K562 (cell line): Measurements from ENCODE around the gene NSRP1.

ENCODE experiments used
- GATAD2B ChIP-seq: fragments of 450-650 bp; IDR thresholded peaks from 2 replicates; pipeline ENCODE4 v1.6.1; 2017; ENCODE audit warnings: mild to moderate bottlenecking, borderline replicate concordance
- HNRNPUL1 ChIP-seq: fragments of 200-400 bp; formaldehyde crosslinking; IDR thresholded peaks from 2 replicates; pipeline ENCODE4 v1.6.1; 2017; ENCODE audit warnings: low read length
- KHSRP ChIP-seq: fragments of 450-650 bp; IDR thresholded peaks from 2 replicates; pipeline ENCODE4 v1.6.1; 2017
- MTA1 ChIP-seq: fragments of 450-650 bp; IDR thresholded peaks from 2 replicates; pipeline ENCODE4 v1.6.1; 2017; ENCODE audit warnings: borderline replicate concordance
- SP2 ChIP-seq: IDR thresholded peaks from 2 replicates; pipeline ENCODE4 v1.6.1; 2011; ENCODE audit warnings: mild to moderate bottlenecking, low read depth, low read length, moderate library complexity; ENCODE audit not compliant: poor library complexity, severe bottlenecking; ENCODE audit errors: extremely low read depth
- ZNF24 ChIP-seq: fragments of 450-650 bp; IDR thresholded peaks from 2 replicates; pipeline ENCODE4 v1.6.1; 2016

DNA sequence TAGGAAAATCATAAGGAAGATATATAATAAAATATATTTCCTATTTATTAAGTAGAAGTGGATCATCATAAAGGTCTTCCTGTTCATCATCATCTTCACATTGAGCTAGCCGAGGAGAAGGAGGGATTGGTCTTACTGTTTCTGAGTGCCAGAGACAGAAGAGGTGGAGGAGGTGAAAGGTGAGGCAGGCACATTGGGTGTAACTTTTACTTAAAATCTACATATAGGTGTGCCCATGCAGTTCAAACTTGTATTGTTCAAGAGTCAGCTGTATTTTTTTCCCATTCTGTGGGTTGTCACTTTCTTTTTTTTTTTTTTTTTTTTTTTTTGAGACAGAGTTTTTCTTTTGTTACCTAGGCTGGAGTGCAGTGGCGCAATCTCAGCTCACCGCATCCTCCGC, 34.9 kb downstream of the NSRP1 start:
- TF ChIP-seq GATAD2B (no peak), MTA1 (no peak), ZNF24 (no peak), KHSRP (no peak), HNRNPUL1 (no peak), SP2 (no peak)
